ENCODE data around the gene FAM53A.

DNA sequence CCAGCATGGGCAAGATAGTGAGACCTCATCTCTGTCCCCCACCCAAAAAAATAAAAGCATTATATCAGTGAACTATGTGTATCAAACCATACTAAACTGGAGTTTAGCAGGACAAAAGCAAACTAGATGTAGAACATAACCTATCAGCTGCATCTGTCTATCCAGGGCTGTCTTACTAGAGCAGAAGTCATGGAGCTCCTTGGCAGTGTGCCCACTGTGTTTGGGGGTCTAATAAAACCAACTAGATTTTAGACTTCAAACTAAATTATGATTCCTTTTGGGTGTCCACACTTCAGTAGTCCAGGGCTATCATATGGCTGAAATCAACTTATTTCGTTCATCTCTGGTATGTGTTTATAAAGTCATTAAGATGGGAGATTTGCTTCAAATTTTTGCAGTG lies 19.8 kb upstream of the FAM53A start:
- TF ChIP-seq, protein P1, sequence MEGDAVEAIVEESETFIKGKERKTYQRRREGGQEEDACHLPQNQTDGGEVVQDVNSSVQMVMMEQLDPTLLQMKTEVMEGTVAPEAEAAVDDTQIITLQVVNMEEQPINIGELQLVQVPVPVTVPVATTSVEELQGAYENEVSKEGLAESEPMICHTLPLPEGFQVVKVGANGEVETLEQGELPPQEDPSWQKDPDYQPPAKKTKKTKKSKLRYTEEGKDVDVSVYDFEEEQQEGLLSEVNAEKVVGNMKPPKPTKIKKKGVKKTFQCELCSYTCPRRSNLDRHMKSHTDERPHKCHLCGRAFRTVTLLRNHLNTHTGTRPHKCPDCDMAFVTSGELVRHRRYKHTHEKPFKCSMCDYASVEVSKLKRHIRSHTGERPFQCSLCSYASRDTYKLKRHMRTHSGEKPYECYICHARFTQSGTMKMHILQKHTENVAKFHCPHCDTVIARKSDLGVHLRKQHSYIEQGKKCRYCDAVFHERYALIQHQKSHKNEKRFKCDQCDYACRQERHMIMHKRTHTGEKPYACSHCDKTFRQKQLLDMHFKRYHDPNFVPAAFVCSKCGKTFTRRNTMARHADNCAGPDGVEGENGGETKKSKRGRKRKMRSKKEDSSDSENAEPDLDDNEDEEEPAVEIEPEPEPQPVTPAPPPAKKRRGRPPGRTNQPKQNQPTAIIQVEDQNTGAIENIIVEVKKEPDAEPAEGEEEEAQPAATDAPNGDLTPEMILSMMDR (conservative IDR thresholded peaks at IDR 0.05; ENCODE audit: low read length) = no peak
- TF ChIP-seq EZH2phosphoT487 (IDR thresholded peaks at IDR 0.05; ENCODE audit: borderline replicate concordance, low read depth, low read length) = no peak
